Neural cell (in vitro differentiated cells): ENCODE data around the gene ITGA1. TPM values are rescaled to one million over a fixed set of nuclear protein-coding genes. Genes with fewer than 3 reads are reported as not detected.

Experiments
- H2AFZ ChIP-seq: fragments of 200-600, 300-800 bp; sonication (generic), shearing (Covaris generic); 2 replicates; pipeline ENCODE4 v1.6.0; 2014; ENCODE audit warnings: low read depth, mild to moderate bottlenecking, antibody characterized with exemption, low read length, moderate library complexity
- H3F3A ChIP-seq: fragments of 200-600 bp; shearing (Covaris generic); 2 replicates; pipeline ENCODE4 v1.6.1; 2016; ENCODE audit warnings: mild to moderate bottlenecking, moderate library complexity, mixed read lengths, antibody characterized with exemption, low read length; ENCODE audit not compliant: insufficient read depth, poor library complexity, severe bottlenecking
- H3K27ac ChIP-seq: fragments of 200-600, 300-800 bp; sonication (generic), shearing (Covaris generic); 2 replicates; pipeline ENCODE4 v1.5.1; 2014; ENCODE audit warnings: mild to moderate bottlenecking, low read length, moderate library complexity
- H3K27me3 ChIP-seq: fragments of 300-800, 200-600 bp; sonication (generic), shearing (Covaris generic); 2 replicates; pipeline ENCODE4 v1.6.0; 2014; ENCODE audit warnings: mild to moderate bottlenecking, low read depth, low read length, moderate library complexity; ENCODE audit not compliant: insufficient read depth
- H3K36me3 ChIP-seq: fragments of 300-800, 200-600 bp; sonication (generic), shearing (Covaris generic); 2 replicates; pipeline ENCODE4 v1.5.1; 2014; ENCODE audit warnings: mild to moderate bottlenecking, antibody characterized with exemption, low read length, moderate library complexity; ENCODE audit not compliant: insufficient read depth
- H3K4me2 ChIP-seq: fragments of 300-800, 200-600 bp; sonication (generic), shearing (Covaris generic); 2 replicates; pipeline ENCODE4 v1.6.0; 2014; ENCODE audit warnings: mild to moderate bottlenecking, low read length
- H3K4me3 ChIP-seq: fragments of 300-800, 200-600 bp; sonication (generic), shearing (Covaris generic); 2 replicates; pipeline ENCODE4 v1.5.1; 2014; ENCODE audit warnings: mild to moderate bottlenecking, low read length, moderate library complexity
- H3K79me2 ChIP-seq: fragments of 200-600 bp; shearing (Covaris generic); replicated peaks from 2 replicates; pipeline ENCODE4 v1.6.0; 2014; ENCODE audit warnings: mild to moderate bottlenecking, low read length, moderate library complexity; ENCODE audit not compliant: insufficient read depth
- H3K9ac ChIP-seq: fragments of 300-800, 200-600 bp; sonication (generic), shearing (Covaris generic); 2 replicates; pipeline ENCODE4 v1.6.1; 2016; ENCODE audit warnings: mild to moderate bottlenecking, low read length, mixed read lengths
- H3K9me2 ChIP-seq: fragments of 200-600 bp; shearing (Covaris generic); 2 replicates; pipeline ENCODE4 v1.6.1; 2016; ENCODE audit warnings: mild to moderate bottlenecking, low read length, mixed read lengths; ENCODE audit not compliant: insufficient read depth
- H3K9me3 ChIP-seq: fragments of 200-600, 300-800 bp; sonication (generic), shearing (Covaris generic); 2 replicates; pipeline ENCODE4 v1.6.1; 2016; ENCODE audit warnings: mild to moderate bottlenecking, mixed run types, low read length, moderate library complexity, mixed read lengths
- H4K20me1 ChIP-seq: fragments of 200-600 bp; shearing (Covaris generic); 2 replicates; pipeline ENCODE4 v1.6.1; 2016; ENCODE audit warnings: mild to moderate bottlenecking, mixed run types; ENCODE audit not compliant: insufficient read depth
- EP300 ChIP-seq: fragments of 450-650 bp; conservative IDR thresholded peaks from 2 replicates; pipeline ENCODE4 v1.6.1; 2014; ENCODE audit warnings: antibody characterized with exemption, mild to moderate bottlenecking, moderate library complexity; ENCODE audit not compliant: poor library complexity, severe bottlenecking
- EZH2 ChIP-seq: fragments of 200-600, 300-800 bp; shearing (Covaris generic), sonication (generic); IDR thresholded peaks from 2 replicates; pipeline ENCODE4 v1.6.1; 2014; ENCODE audit warnings: antibody characterized with exemption, low read length, borderline replicate concordance, mild to moderate bottlenecking; ENCODE audit not compliant: insufficient read depth, poor library complexity, severe bottlenecking
- MXI1 ChIP-seq: fragments of 450-650 bp; conservative IDR thresholded peaks from 2 replicates; pipeline ENCODE4 v1.6.1; 2014; ENCODE audit warnings: antibody characterized with exemption, mild to moderate bottlenecking; ENCODE audit not compliant: poor library complexity, severe bottlenecking
- POLR2AphosphoS5 ChIP-seq: IDR thresholded peaks from 2 replicates; pipeline ENCODE4 v1.6.1; 2012
- RAD21 ChIP-seq: fragments of 450-650 bp; conservative IDR thresholded peaks from 2 replicates; pipeline ENCODE4 v1.6.1; 2014; ENCODE audit warnings: antibody characterized with exemption, mild to moderate bottlenecking, moderate library complexity
- SMC3 ChIP-seq: fragments of 450-650 bp; conservative IDR thresholded peaks from 2 replicates; pipeline ENCODE4 v1.6.1; 2014; ENCODE audit warnings: antibody characterized with exemption, mild to moderate bottlenecking, moderate library complexity; ENCODE audit not compliant: poor library complexity
- TAF1 ChIP-seq: IDR thresholded peaks from 2 replicates; pipeline ENCODE4 v1.6.1; 2012; ENCODE audit warnings: low read depth
- polyA plus RNA-seq: library from polyadenylated mRNA; depleted of rRNA; stranded (reverse); fragments of >200 nt; gene quantifications from 2 replicates; pipeline ENCODE4 v1.2.3, GENCODE V29; 2014
- TF ChIP-seq, protein P1 (sequence below): fragments of 450-650 bp; IDR thresholded peaks from 2 replicates; pipeline ENCODE4 v1.5.1; 2014; ENCODE audit warnings: antibody characterized with exemption, mild to moderate bottlenecking, moderate library complexity; ENCODE audit not compliant: poor library complexity, severe bottlenecking
- TF ChIP-seq, protein P2 (sequence below): IDR thresholded peaks from 2 replicates; pipeline ENCODE4 v1.6.1; 2012; ENCODE audit warnings: borderline replicate concordance

The ITGA1 gene
- polyA plus RNA-seq, 1 donor from 2014 or later = 0.15 TPM

DNA sequence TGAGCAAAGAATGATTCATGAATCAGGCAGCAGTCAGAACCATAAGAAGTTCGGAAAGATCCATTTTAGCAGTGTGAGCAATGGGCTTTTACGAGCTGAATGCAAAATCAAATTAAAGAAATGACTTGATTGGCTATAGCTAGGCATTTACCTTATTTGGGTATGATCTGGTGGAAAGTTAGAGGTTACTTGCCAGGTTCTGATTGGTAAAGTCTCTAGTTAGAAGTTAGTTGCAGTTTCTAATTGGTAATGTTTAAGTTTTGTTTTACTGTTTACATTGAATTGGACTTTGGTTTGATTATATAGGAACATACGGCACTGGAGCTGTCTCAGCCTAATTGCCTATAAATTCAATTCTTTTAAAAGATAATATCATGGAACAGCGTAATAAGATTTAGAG is 97.9 kb downstream of the ITGA1 start (continued):
- TF ChIP-seq, protein P1, sequence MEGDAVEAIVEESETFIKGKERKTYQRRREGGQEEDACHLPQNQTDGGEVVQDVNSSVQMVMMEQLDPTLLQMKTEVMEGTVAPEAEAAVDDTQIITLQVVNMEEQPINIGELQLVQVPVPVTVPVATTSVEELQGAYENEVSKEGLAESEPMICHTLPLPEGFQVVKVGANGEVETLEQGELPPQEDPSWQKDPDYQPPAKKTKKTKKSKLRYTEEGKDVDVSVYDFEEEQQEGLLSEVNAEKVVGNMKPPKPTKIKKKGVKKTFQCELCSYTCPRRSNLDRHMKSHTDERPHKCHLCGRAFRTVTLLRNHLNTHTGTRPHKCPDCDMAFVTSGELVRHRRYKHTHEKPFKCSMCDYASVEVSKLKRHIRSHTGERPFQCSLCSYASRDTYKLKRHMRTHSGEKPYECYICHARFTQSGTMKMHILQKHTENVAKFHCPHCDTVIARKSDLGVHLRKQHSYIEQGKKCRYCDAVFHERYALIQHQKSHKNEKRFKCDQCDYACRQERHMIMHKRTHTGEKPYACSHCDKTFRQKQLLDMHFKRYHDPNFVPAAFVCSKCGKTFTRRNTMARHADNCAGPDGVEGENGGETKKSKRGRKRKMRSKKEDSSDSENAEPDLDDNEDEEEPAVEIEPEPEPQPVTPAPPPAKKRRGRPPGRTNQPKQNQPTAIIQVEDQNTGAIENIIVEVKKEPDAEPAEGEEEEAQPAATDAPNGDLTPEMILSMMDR = no peak

DNA sequence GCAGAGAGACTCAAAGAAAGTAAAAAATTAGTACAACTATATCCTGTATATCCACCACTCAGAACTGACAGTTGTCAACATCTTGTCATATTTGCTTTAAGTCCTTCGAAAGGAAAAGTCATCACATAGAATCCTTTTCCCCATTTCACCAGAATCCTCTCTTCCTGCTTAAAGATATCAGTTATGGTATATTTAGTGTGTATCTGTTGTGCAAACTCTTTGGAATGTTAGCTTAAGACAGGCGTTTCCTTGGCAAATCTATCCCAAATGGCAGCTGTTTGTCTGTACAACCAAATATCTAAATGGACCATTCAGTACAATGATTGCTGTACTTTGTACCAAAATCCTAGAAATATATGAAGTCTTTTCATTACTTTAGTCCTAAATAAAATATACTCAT is 98.5 kb downstream of the ITGA1 start:
- no peaks in the 10 kb centered on the region for H3F3A ChIP-seq
- H3K27me3 ChIP-seq = no peaks in the 10 kb centered on the region
- TF ChIP-seq, protein P2, sequence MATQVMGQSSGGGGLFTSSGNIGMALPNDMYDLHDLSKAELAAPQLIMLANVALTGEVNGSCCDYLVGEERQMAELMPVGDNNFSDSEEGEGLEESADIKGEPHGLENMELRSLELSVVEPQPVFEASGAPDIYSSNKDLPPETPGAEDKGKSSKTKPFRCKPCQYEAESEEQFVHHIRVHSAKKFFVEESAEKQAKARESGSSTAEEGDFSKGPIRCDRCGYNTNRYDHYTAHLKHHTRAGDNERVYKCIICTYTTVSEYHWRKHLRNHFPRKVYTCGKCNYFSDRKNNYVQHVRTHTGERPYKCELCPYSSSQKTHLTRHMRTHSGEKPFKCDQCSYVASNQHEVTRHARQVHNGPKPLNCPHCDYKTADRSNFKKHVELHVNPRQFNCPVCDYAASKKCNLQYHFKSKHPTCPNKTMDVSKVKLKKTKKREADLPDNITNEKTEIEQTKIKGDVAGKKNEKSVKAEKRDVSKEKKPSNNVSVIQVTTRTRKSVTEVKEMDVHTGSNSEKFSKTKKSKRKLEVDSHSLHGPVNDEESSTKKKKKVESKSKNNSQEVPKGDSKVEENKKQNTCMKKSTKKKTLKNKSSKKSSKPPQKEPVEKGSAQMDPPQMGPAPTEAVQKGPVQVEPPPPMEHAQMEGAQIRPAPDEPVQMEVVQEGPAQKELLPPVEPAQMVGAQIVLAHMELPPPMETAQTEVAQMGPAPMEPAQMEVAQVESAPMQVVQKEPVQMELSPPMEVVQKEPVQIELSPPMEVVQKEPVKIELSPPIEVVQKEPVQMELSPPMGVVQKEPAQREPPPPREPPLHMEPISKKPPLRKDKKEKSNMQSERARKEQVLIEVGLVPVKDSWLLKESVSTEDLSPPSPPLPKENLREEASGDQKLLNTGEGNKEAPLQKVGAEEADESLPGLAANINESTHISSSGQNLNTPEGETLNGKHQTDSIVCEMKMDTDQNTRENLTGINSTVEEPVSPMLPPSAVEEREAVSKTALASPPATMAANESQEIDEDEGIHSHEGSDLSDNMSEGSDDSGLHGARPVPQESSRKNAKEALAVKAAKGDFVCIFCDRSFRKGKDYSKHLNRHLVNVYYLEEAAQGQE = no peak
- TF ChIP-seq EZH2 = no peak
- TF ChIP-seq POLR2AphosphoS5 = no peak
- no peak for TF ChIP-seq EP300
- no peak overlapping the region for H2AFZ ChIP-seq
- no peak overlapping the region for H3K9ac ChIP-seq
- no peaks in the 10 kb centered on the region for H3K79me2 ChIP-seq
- no peaks in the 10 kb centered on the region for H4K20me1 ChIP-seq
- H3K9me3 ChIP-seq = no peaks in the 10 kb centered on the region
- H3K4me2 ChIP-seq = no peak overlapping the region
- H3K4me3 ChIP-seq = no peak overlapping the region
- H3K36me3 ChIP-seq = no peaks in the 10 kb centered on the region
- no peak overlapping the region for H3K27ac ChIP-seq
- no peaks in the 10 kb centered on the region for H3K9me2 ChIP-seq

DNA sequence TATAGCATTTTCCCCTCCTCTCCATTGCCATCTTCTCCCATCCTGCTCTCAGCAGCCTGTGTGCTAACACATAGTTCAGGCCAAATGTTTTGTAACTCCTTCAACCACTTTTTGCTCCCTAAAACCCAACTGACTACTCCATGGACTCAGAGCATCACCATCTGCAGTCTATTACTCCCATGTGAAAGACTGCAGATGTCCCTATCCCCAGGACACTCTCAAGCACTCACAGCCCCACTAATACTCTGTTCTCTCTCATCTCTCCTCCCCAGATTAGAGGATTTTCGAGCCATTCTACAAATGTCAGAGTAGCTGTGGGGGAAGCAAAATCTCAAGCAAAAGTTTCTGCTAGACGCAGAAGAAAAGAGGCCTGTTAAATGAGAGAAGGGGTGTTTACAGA is 99.3 kb downstream of the ITGA1 start:
- Histone ChIP-seq H3K9ac (no peak overlapping the region), H3K36me3 (no peaks in the 10 kb centered on the region), H2AFZ (no peak overlapping the region), H3K4me2 (no peak overlapping the region), H4K20me1 (no peaks in the 10 kb centered on the region), H3K27ac (no peak overlapping the region), H3K9me3 (no peaks in the 10 kb centered on the region), H3K79me2 (no peaks in the 10 kb centered on the region), H3K9me2 (no peaks in the 10 kb centered on the region), H3F3A (no peaks in the 10 kb centered on the region), H3K4me3 (no peak overlapping the region), H3K27me3 (no peaks in the 10 kb centered on the region)
- no peak for TF ChIP-seq SMC3
- no peak for TF ChIP-seq EP300
- no peak for TF ChIP-seq TAF1
- TF ChIP-seq EZH2 = no peak
- TF ChIP-seq, protein P1 = no peak
- TF ChIP-seq RAD21 = no peak
- no peak for TF ChIP-seq POLR2AphosphoS5
- no peak for TF ChIP-seq MXI1
- TF ChIP-seq, protein P2 = no peak
